ENCODE measurements around the gene TM9SF1. TPM values are rescaled to one million over a fixed set of nuclear protein-coding genes. Genes with fewer than 3 reads are reported as not detected.
A peak's percentile ranks its signal among the peaks of the same experiment; 100 is the strongest.

The TM9SF1 gene
- total RNA-seq, 4 donors from 2014 or later, result 46.8 to 61.3 (median 54.6) TPM

DNA sequence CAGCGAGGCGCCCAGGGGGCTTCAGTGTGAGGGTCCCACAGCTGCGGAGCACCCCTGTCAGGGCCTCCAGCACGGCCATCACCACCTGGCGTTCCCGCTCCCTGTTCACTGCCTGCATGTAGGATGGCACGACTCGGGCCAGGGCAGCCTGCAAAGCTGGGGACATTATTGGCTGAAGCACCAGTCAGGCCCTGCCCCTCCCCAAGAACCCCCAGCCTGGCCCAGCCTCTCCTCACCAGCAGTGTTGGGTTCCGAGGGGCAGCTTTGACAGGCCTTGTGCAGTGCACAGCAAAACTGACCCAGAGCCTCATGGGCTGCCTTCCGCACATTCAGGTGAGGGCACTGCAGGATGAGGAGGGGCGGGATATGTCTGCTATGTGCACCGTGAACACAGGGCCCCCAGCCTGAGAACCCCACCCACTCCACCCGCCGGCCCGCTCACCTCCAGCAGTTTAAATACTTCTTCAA lies 12.2 kb downstream of the TM9SF1 start:
- WGBS, 2 donors, result 87 to 93% methylated on average over 11 to 15 of the region's 15 CpGs
- Histone ChIP-seq H3K27me3 (no peaks in the 10 kb centered on the region), H3K9me3 (no peaks in the 10 kb centered on the region), H3K4me1 (peaks cover 0 to 29% (median 12%) of the 10 kb centered on the region in 4 donors), H3K36me3 (peaks cover 0 to 90% (median 2%) of the 10 kb centered on the region in 3 donors), H3K4me3 (no peak overlapping the region), H3K27ac (peak overlapping the region in 1 of 4 donors; percentile 17)
- no peak for TF ChIP-seq EP300 (IDR thresholded peaks at IDR 0.05)
- no peak for DNase-seq (ENCODE audit: low spot score in 2 of 2)

- Histone ChIP-seq H3K9me3 (no peaks in the 10 kb centered on the region), H3K4me3 (no peak overlapping the region), H3K27ac (peak overlapping the region in 2 of 4 donors; percentile 89 to 92), H3K36me3 (peaks cover 0 to 98% (median 2%) of the 10 kb centered on the region in 3 donors), H3K4me1 (peaks cover 0 to 21% (median 4%) of the 10 kb centered on the region in 4 donors), H3K27me3 (no peaks in the 10 kb centered on the region)
- DNase-seq (ENCODE audit: low spot score in 2 of 2), result no peak
- WGBS, 2 donors, result 84 to 85% methylated on average over 13 to 14 of the region's 14 CpGs
- TF ChIP-seq EP300 (IDR thresholded peaks at IDR 0.05) (no peak), POLR2A (IDR thresholded peaks at IDR 0.05) (no peak), CTCF (IDR thresholded peaks at IDR 0.05) (no peak)
These were observed 12.9 kb downstream of the TM9SF1 start for GRCh38 chr14:24182110-24182882.

DNA sequence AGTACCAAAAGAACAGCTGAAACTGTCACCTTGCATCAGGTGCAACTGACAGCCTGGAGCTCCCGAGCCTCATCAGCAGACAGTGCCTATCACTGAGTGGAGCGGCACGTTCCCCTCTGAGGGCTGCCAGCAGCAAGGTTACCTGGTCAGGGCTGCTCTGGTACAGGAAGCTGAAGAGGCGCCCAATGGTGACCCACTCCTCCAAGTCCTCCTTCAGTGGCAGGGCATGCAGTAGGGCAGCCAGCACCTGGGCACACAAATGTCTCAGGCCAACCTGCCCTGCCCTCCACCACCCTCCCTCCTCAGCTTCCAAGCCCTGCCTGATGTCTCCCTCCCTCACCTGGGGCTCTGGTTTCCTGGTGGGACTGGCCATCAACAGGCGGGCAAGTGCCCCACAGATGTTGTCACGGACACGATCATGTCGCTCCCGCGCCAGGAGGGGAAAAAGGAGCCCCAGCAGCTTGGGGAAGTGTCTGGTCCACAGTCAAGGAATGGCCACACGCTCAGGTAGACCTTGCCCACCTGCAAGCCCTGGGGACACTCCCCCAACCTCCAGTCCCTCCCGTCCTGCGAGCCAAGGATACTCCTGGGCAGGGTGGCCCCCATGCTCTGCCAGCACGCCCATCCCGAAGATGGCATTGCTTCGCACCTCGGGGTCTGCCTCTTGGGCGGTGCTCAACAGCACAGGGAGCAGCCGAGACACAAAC lies 13.7 kb downstream of the TM9SF1 start:
- Histone ChIP-seq H3K4me1 (peaks cover 0 to 16% (median 4%) of the 10 kb centered on the region in 4 donors), H3K36me3 (peaks cover 0 to 100% (median 2%) of the 10 kb centered on the region in 3 donors), H3K27ac (peak overlapping the region; percentile 67 to 92 (median 82)), H3K27me3 (no peaks in the 10 kb centered on the region), H3K4me3 (no peak overlapping the region), H3K9me3 (no peaks in the 10 kb centered on the region)
- no peak for DNase-seq (ENCODE audit: low spot score in 2 of 2)
- TF ChIP-seq EP300 (IDR thresholded peaks at IDR 0.05), result no peak
- TF ChIP-seq CTCF (IDR thresholded peaks at IDR 0.05), result no peak
- no peak for TF ChIP-seq POLR2A (IDR thresholded peaks at IDR 0.05)
- whole genome bisulfite sequencing, 2 donors, result 83 to 90% methylated on average over 18 to 19 of the region's 19 CpGs

DNA sequence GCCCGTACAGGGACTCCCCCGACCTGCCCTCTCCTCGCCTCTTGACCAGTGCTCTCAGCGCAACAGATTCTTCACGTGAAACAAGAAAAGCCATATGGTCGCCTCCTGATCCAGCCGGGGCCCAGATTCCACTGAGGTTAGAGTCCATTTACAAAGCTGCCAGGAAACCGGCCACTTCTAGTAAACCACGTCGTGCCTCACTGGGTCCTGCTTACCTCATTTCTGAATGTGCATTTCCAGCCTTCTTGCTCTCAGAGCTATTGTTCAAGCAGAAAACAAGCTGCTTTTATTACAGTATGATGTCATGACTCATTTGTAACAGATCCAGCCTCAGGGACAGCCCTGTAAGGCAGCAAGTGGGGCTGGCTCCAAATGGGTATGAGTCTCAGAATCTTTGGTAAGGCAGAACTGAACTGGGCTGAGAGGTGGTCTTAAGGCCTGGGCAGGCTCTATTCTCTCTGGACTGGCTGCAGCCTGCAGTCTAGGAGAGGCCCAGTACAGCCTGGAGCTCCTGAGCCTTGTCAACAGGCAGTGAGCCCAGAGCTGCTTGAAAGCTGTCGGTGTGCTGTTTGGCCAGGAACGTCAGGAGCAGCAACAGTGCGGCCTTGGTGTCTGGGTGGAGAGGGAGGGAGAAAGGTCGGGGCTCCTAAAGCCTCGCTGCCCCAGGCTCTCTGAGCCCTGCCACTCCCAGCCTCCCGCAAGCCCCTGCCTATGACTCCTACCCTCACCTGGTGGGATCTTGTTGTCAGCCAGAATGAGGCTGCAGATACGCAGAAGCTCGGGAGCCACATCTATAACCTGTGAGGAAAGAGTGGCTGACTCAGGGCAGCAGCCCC lies 15.1 kb downstream of the TM9SF1 start:
- TF ChIP-seq POLR2A (IDR thresholded peaks at IDR 0.05) (peak in 1 of 2 donors; percentile 22), CTCF (IDR thresholded peaks at IDR 0.05) (no peak), EP300 (IDR thresholded peaks at IDR 0.05) (peak; percentile 20 to 76)
- WGBS, 2 donors, result 56 to 63% methylated on average over 16 to 18 of the region's 18 CpGs
- peaks cover 0 to 100% (median 2%) of the 10 kb centered on the region in 3 donors for H3K36me3 ChIP-seq

GRCh38 chr14:24179294-24179960 lies 15.8 kb downstream of the TM9SF1 start:
- Histone ChIP-seq H3K4me1 (peaks cover 0 to 16% (median 4%) of the 10 kb centered on the region in 4 donors), H3K36me3 (peaks cover 0 to 100% (median 2%) of the 10 kb centered on the region in 3 donors), H3K27ac (peak overlapping the region; percentile 67 to 92 (median 82)), H3K27me3 (no peaks in the 10 kb centered on the region), H3K4me3 (no peak overlapping the region), H3K9me3 (no peaks in the 10 kb centered on the region)
- 79 to 84% methylated on average over 7 to 14 of the region's 14 CpGs for WGBS, 2 donors
- no peak for DNase-seq (ENCODE audit: low spot score in 2 of 2)
- no peak for TF ChIP-seq EP300 (IDR thresholded peaks at IDR 0.05)
- TF ChIP-seq POLR2A (IDR thresholded peaks at IDR 0.05), result no peak
- TF ChIP-seq CTCF (IDR thresholded peaks at IDR 0.05), result no peak

More for the DNA sequence above, 15.1 kb downstream of the TM9SF1 start:
- Histone ChIP-seq H3K9me3 (no peaks in the 10 kb centered on the region), H3K27ac (peak overlapping the region; percentile 67 to 92 (median 82)), H3K4me3 (no peak overlapping the region), H3K4me1 (peaks cover 0 to 16% (median 4%) of the 10 kb centered on the region in 4 donors), H3K27me3 (no peaks in the 10 kb centered on the region)
- DNase-seq (ENCODE audit: low spot score in 2 of 2), result no peak

All from tibial nerve (tissue), 4 donors.